HL-60 (cell line): Measurements from ENCODE around the gene CFAP99.

ENCODE experiments used
- POLR2AphosphoS5 ChIP-seq: IDR thresholded peaks from 2 replicates; pipeline ENCODE4 v1.6.1; 2012; ENCODE audit warnings: low read depth
- SPI1 ChIP-seq: IDR thresholded peaks from 2 replicates; pipeline ENCODE4 v1.6.1; 2012; ENCODE audit warnings: low read depth, mild to moderate bottlenecking, borderline replicate concordance
- TF ChIP-seq, protein P1 (sequence below): IDR thresholded peaks from one replicate; pipeline ENCODE4 v1.5.1; 2011; ENCODE audit warnings: low read length, control low read depth, inconsistent platforms; ENCODE audit not compliant: insufficient read depth

DNA sequence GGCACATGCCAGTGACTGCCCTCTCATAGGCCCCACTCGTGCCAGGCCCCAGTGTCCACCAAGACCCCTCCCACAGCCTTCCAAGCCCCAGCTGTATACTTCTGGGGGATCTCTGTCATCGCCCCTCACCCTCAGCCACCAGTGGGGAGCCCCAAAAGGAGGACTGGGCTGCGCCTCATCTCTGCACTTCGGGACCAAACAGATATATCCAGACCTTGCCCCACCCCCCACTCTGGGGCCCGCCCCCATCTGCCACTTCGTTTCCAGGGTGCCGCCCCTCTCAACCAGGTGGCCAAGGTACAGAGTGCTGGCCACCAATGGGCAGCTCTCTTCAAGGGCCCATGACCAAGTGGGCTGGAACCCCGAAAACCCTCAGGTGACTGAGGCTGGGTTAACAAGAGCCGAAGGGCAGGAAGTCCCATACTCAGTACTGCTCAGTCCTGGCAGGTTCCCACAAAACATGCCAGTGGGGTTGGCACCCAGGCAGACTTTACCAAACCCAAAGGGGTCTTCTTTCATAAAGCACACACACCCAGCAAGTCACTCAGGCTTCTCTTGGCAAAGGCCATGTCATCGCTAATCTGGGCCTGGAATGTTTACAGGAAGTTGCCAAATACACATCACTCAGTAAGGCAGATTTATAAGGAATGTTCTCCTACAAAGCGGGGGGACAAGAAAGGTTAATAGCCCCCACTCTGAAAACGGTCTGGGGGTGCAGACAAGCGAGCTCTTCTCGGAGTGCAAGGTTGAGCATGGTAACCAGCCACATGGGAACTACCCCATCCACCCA, 4.7 kb upstream of the CFAP99 start:
- TF ChIP-seq, protein P1, sequence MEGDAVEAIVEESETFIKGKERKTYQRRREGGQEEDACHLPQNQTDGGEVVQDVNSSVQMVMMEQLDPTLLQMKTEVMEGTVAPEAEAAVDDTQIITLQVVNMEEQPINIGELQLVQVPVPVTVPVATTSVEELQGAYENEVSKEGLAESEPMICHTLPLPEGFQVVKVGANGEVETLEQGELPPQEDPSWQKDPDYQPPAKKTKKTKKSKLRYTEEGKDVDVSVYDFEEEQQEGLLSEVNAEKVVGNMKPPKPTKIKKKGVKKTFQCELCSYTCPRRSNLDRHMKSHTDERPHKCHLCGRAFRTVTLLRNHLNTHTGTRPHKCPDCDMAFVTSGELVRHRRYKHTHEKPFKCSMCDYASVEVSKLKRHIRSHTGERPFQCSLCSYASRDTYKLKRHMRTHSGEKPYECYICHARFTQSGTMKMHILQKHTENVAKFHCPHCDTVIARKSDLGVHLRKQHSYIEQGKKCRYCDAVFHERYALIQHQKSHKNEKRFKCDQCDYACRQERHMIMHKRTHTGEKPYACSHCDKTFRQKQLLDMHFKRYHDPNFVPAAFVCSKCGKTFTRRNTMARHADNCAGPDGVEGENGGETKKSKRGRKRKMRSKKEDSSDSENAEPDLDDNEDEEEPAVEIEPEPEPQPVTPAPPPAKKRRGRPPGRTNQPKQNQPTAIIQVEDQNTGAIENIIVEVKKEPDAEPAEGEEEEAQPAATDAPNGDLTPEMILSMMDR = no peak
- no peak for TF ChIP-seq POLR2AphosphoS5
- TF ChIP-seq SPI1 = no peak
